Activated CD8-positive, alpha-beta T cell treated with anti-CD3 and anti-CD28 coated beads for 36 hours (primary cell): ENCODE results near the gene PSRC1. TPM values are rescaled to one million over a fixed set of nuclear protein-coding genes. Genes with fewer than 3 reads are reported as not detected.

Experiments
- ATAC-seq: fragments of 200-7000 bp; cut with Tn5 transposase; one replicate; pipeline ENCODE4 v1.10.0; 2021; ENCODE audit warnings: mild to moderate bottlenecking, moderate library complexity
- CTCF ChIA-PET: fragments of 350-600 bp; sonication (Branson Sonifier 250); formaldehyde crosslinking; loops from one replicate; lab custom pipeline; 2021; ENCODE audit warnings: antibody characterized with exemption; lab: Charles Lee
- POLR2A ChIA-PET: fragments of 350-600 bp; sonication (Branson Sonifier 250); formaldehyde crosslinking; loops from one replicate; lab custom pipeline; 2021; ENCODE audit warnings: antibody characterized with exemption; lab: Charles Lee
- DNase-seq: peaks from one replicate; pipeline ENCODE4 v3.0.0-alpha.2; 2020
- H3K27ac Mint-ChIP-seq: one replicate; pipeline ENCODE4 v1.8.0; 2021; ENCODE audit warnings: mild to moderate bottlenecking, mixed read lengths
- H3K27me3 Mint-ChIP-seq: one replicate; pipeline ENCODE4 v1.8.0; 2021; ENCODE audit warnings: mixed read lengths
- H3K36me3 Mint-ChIP-seq: one replicate; pipeline ENCODE4 v1.8.0; 2021; ENCODE audit warnings: low read depth, mixed read lengths
- H3K4me1 Mint-ChIP-seq: one replicate; pipeline ENCODE4 v1.8.0; 2021; ENCODE audit warnings: low read depth, mixed read lengths
- H3K4me3 Mint-ChIP-seq: one replicate; pipeline ENCODE4 v1.8.0; 2021; ENCODE audit warnings: mild to moderate bottlenecking, moderate library complexity, mixed read lengths
- H3K9me3 Mint-ChIP-seq: one replicate; pipeline ENCODE4 v1.8.0; 2021; ENCODE audit warnings: mixed read lengths
- intact Hi-C: fragments of 100-400 bp; cut with micrococcal nuclease; formaldehyde crosslinking; loops from one replicate; pipeline ENCODE4 v1.10.0; 2022
- total RNA-seq, 2 experiments: library from RNA; stranded (reverse); gene quantifications; one replicate each; pipeline ENCODE4 v1.2.3, GENCODE V29; 2021
- TF ChIP-seq, protein P1 (sequence below): fragments of 200-600 bp; IDR thresholded peaks from one replicate; pipeline ENCODE4 v1.8.0; 2022; ENCODE audit warnings: antibody characterized with exemption, mild to moderate bottlenecking

The PSRC1 gene
- total RNA-seq, 2 experiments from 2014 or later: 12.9 to 14.0 TPM

DNA sequence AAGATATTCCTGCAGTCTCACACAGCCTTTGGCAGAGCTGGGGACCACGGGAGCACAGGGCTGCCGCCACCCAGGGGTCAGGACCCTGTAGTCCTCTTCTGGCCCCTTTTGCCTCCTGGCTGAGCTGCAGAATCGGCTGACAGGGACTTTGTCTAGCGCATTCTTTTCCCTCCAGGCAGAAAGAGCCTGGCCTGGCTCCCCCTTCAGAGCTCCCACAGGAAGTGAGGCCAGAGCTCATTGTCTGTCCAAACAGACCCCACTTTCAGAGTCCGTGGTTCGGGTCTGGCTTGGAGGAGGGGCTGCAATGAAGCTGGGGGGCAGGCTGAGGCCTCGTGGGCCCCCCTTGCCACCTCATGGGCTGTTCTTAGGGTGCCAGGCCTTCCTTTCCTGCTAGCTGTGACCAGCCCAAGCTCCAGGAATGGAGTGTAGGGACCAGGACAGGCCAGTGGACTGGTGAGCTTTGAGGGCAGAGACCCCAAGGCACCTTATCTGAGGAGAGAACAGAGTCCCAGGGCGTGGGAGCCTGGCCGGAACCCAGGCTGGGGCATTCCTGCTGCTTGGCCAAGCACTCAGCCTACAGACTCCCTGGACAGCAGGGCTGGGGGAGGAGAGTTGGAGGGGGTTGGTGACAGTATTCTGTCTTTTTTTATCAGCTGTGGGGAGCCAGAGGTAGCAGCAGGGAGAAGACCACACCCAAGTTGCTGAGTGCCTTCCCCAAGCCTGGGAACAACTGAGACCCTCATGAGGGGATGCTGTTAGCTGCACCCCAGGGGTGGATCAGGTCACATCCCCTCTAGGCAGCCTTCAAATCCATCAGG is 28.9 kb downstream of the PSRC1 start:
- Mint-ChIP-seq H3K27me3 (no peaks in the 10 kb centered on the region), H3K36me3 (no peaks in the 10 kb centered on the region), H3K9me3 (no peaks in the 10 kb centered on the region), H3K4me3 (no peak overlapping the region), H3K4me1 (peaks cover 9% of the 10 kb centered on the region), H3K27ac (no peak overlapping the region)
- DNase-seq: no peak
- TF ChIP-seq, protein P1, sequence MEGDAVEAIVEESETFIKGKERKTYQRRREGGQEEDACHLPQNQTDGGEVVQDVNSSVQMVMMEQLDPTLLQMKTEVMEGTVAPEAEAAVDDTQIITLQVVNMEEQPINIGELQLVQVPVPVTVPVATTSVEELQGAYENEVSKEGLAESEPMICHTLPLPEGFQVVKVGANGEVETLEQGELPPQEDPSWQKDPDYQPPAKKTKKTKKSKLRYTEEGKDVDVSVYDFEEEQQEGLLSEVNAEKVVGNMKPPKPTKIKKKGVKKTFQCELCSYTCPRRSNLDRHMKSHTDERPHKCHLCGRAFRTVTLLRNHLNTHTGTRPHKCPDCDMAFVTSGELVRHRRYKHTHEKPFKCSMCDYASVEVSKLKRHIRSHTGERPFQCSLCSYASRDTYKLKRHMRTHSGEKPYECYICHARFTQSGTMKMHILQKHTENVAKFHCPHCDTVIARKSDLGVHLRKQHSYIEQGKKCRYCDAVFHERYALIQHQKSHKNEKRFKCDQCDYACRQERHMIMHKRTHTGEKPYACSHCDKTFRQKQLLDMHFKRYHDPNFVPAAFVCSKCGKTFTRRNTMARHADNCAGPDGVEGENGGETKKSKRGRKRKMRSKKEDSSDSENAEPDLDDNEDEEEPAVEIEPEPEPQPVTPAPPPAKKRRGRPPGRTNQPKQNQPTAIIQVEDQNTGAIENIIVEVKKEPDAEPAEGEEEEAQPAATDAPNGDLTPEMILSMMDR: no peak
- CTCF ChIA-PET: interaction anchor here (1.1 to 3.2 kb wide), 5 partner anchors 9 to 278 kb away, joined by 3 to 14 read pairs (median 4); no protein-coding TSS in a partner anchor
- no peak for ATAC-seq
- POLR2A ChIA-PET: interaction anchor here (0.9 to 1.5 kb wide), 4 partner anchors 10 to 40 kb away, joined by 3 to 6 read pairs (median 4); no protein-coding TSS in a partner anchor
- intact Hi-C loops: no loop called here

DNA sequence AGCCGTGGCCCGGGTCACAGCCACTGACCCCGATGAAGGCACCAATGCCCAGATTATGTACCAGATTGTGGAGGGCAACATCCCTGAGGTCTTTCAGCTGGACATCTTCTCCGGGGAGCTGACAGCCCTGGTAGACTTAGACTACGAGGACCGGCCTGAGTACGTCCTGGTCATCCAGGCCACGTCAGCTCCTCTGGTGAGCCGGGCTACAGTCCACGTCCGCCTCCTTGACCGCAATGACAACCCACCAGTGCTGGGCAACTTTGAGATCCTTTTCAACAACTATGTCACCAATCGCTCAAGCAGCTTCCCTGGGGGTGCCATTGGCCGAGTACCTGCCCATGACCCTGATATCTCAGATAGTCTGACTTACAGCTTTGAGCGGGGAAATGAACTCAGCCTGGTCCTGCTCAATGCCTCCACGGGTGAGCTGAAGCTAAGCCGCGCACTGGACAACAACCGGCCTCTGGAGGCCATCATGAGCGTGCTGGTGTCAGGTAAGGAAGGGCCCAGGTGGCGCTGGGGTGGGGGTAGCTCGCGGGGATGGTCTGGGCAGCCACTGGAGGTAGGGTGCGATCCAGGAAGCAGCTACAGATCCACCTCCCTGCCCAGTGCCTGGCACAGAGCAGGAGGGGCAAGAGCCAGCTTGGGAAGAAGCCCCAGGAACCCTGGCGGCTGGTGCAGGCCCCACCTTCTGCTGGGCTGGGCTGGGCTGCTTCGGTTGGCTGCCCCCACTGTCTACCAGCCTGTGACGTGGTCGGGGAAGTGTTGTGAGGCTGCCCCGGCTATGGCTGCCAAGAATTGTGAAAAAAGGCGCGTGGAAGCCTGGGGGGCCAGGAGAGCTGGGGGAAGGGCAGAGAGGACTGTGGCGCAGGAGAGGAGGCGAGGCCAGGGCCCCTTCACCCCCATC is 29.8 kb downstream of the PSRC1 start:
- no peak for ATAC-seq
- no peak overlapping the region for H3K4me3 Mint-ChIP-seq
- intact Hi-C loops: no loop called here
- H3K4me1 Mint-ChIP-seq: peaks cover 11% of the 10 kb centered on the region
- DNase-seq: no peak
- ChIA-PET POLR2A (interaction anchor here (0.8 to 1.5 kb wide), 5 partner anchors 9 to 280 kb away, joined by 3 to 6 read pairs (median 4); no protein-coding TSS in a partner anchor), CTCF (interaction anchor here (0.7 to 3.2 kb wide), 7 partner anchors 10 to 397 kb away, joined by 3 to 14 read pairs (median 4); no protein-coding TSS in a partner anchor)
- TF ChIP-seq, protein P1: no peak
- no peaks in the 10 kb centered on the region for H3K27me3 Mint-ChIP-seq
- no peaks in the 10 kb centered on the region for H3K9me3 Mint-ChIP-seq
- H3K27ac Mint-ChIP-seq: no peak overlapping the region
- no peaks in the 10 kb centered on the region for H3K36me3 Mint-ChIP-seq

DNA sequence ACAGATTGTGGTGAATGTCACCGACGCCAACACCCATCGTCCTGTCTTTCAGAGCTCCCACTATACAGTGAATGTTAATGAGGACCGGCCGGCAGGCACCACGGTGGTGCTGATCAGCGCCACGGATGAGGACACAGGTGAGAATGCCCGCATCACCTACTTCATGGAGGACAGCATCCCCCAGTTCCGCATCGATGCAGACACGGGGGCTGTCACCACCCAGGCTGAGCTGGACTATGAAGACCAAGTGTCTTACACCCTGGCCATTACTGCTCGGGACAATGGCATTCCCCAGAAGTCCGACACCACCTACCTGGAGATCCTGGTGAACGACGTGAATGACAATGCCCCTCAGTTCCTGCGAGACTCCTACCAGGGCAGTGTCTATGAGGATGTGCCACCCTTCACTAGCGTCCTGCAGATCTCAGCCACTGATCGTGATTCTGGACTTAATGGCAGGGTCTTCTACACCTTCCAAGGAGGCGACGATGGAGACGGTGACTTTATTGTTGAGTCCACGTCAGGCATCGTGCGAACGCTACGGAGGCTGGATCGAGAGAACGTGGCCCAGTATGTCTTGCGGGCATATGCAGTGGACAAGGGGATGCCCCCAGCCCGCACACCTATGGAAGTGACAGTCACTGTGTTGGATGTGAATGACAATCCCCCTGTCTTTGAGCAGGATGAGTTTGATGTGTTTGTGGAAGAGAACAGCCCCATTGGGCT is 30.6 kb downstream of the PSRC1 start:
- POLR2A ChIA-PET: interaction anchor here (0.8 to 1.5 kb wide), 4 partner anchors 12 to 281 kb away, joined by 3 to 6 read pairs (median 4); no protein-coding TSS in a partner anchor
- Mint-ChIP-seq H3K27ac (no peak overlapping the region), H3K9me3 (no peaks in the 10 kb centered on the region), H3K4me3 (no peak overlapping the region), H3K36me3 (no peaks in the 10 kb centered on the region), H3K4me1 (peaks cover 11% of the 10 kb centered on the region), H3K27me3 (no peaks in the 10 kb centered on the region)
- ATAC-seq (no peak), DNase-seq (no peak)
- intact Hi-C loops: no loop called here
- CTCF ChIA-PET: interaction anchor here (1.0 to 3.2 kb wide), 5 partner anchors 11 to 281 kb away, joined by 3 to 14 read pairs (median 4); no protein-coding TSS in a partner anchor
- TF ChIP-seq, protein P1: no peak

DNA sequence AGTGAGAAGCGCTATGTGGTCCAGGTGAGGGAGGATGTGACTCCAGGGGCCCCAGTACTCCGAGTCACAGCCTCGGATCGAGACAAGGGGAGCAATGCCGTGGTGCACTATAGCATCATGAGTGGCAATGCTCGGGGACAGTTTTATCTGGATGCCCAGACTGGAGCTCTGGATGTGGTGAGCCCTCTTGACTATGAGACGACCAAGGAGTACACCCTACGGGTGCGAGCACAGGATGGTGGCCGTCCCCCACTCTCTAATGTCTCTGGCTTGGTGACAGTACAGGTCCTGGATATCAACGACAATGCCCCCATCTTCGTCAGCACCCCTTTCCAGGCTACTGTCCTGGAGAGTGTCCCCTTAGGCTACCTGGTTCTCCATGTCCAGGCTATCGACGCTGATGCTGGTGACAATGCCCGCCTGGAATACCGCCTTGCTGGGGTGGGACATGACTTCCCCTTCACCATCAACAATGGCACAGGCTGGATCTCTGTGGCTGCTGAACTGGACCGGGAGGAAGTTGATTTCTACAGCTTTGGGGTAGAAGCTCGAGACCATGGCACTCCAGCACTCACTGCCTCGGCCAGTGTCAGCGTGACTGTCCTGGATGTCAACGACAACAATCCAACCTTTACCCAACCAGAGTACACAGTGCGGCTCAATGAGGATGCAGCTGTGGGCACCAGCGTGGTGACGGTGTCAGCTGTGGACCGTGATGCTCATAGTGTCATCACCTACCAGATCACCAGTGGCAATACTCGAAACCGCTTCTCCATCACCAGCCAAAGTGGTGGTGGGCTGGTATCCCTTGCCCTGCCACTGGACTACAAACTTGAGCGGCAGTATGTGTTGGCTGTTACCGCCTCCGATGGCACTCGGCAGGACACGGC is 31.4 kb downstream of the PSRC1 start:
- Mint-ChIP-seq H3K36me3 (no peaks in the 10 kb centered on the region), H3K27me3 (no peaks in the 10 kb centered on the region), H3K27ac (no peak overlapping the region), H3K9me3 (no peaks in the 10 kb centered on the region), H3K4me3 (no peak overlapping the region), H3K4me1 (peaks cover 11% of the 10 kb centered on the region)
- intact Hi-C loops: no loop called here
- POLR2A ChIA-PET: interaction anchor here (0.6 to 1.4 kb wide), 3 partner anchors 15 to 147 kb away, joined by 3 read pairs; no protein-coding TSS in a partner anchor
- CTCF ChIA-PET: interaction anchor here (0.7 to 1.6 kb wide), 5 partner anchors 11 to 281 kb away, joined by 3 to 6 read pairs (median 3); no protein-coding TSS in a partner anchor
- TF ChIP-seq, protein P1: no peak
- ATAC-seq (no peak), DNase-seq (no peak)
